Body of pancreas (tissue), 4 donors: Measurements from ENCODE around the gene CSNK1G1. TPM values are rescaled to one million over a fixed set of nuclear protein-coding genes. Genes with fewer than 3 reads are reported as not detected.

Experiments
- ATAC-seq: fragments of 150-250 bp; one replicate; pipeline ENCODE4 v1.9.1; 2016
- DNase-seq, 4 donors: peaks; one replicate each; pipeline ENCODE4 v3.0.0-alpha.2; 2019
- H3K27ac ChIP-seq, 4 donors: fragments of 200-600 bp; sonication (generic); 1 replicate in 3 of 4; 2 replicates in 1 of 4; pipeline versions ENCODE4 v1.5.1 to v1.6.1; 2016 to 2019; ENCODE audit warnings: mild to moderate bottlenecking in 1 of 4, mixed read lengths in 1 of 4, moderate library complexity in 1 of 4
- H3K27me3 ChIP-seq, 2 donors: fragments of 200-600 bp; sonication (generic); one replicate each; pipeline ENCODE4 v1.6.0; 2016; ENCODE audit warnings: mild to moderate bottlenecking in 1 of 2
- H3K36me3 ChIP-seq, 2 donors: fragments of 200-600 bp; sonication (generic); replicated peaks in 1 of 2; 2 replicates each; pipeline ENCODE4 v1.5.1; 2016; ENCODE audit warnings: low read depth in 2 of 2; ENCODE audit not compliant: insufficient read depth in 1 of 2
- H3K4me1 ChIP-seq: fragments of 200-600 bp; sonication (generic); one replicate; pipeline ENCODE4 v1.6.0; 2016
- H3K4me3 ChIP-seq, 2 donors: fragments of 200-600 bp; sonication (generic); 1 replicate in 1 of 2; 2 replicates in 1 of 2; pipeline ENCODE4 v1.5.1; 2016 to 2019
- H3K9me3 ChIP-seq, 3 donors: fragments of 200-600 bp; sonication (generic); 1 replicate in 2 of 3; 2 replicates in 1 of 3; pipeline ENCODE4 v1.5.1; 2016
- POLR2A ChIP-seq, 3 donors: fragments of 450-650 bp; IDR thresholded peaks; one replicate each; pipeline ENCODE4 v1.6.1; 2016; ENCODE audit warnings: antibody characterized with exemption in 3 of 3, mild to moderate bottlenecking in 2 of 3
- WGBS, 2 donors: methylation state at CpG; one replicate each; pipeline ENCODE4 v1.1.5; 2017; 5-methylcytosine and 5-hydroxymethylcytosine counted together
- intact Hi-C: fragments of 100-400 bp; cut with DNase I; formaldehyde crosslinking; loops from one replicate; pipeline ENCODE4 v1.15.1; 2023
- total RNA-seq, 2 donors: library from RNA; depleted of rRNA; stranded (reverse); fragments of >200 nt; gene quantifications; one replicate each; pipeline ENCODE4 v1.1.0, GENCODE V29; 2016
- TF ChIP-seq, protein P1 (sequence below), 7 experiments: fragments of 450-650 bp in 4 of 7; fragments of 200-600 bp in 3 of 7; sonication (generic) in 3 of 7; IDR thresholded peaks; one replicate each; pipeline ENCODE4 v1.5.1; 2016 to 2019; ENCODE audit warnings: antibody characterized with exemption in 7 of 7

CSNK1G1 gene
- total RNA-seq, 2 donors from 2014 or later, result 6.7 to 13.8 TPM

DNA sequence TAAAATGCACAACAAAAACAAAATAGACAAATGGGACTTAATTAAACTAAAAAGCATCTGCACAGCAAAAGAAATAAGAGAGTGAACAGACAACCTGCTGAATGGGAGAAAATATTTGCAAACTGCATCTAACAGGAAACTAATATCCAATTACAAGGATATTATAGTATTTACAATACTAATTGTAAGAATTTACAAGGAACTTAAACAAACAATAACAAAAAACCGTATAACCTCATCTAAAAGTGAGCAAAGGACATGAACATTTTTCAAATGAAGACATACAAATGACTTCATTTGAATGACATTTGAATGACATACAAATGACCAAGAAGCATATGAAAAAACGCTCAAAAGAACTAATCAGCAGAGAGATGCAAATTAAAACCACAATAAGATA, 66.4 kb downstream of the CSNK1G1 start:
- WGBS, 2 donors, result 80 to 86% methylated on average over 2 of the region's 2 CpGs
- intact Hi-C loops, result no loop called here
- ATAC-seq, result no peak

DNA sequence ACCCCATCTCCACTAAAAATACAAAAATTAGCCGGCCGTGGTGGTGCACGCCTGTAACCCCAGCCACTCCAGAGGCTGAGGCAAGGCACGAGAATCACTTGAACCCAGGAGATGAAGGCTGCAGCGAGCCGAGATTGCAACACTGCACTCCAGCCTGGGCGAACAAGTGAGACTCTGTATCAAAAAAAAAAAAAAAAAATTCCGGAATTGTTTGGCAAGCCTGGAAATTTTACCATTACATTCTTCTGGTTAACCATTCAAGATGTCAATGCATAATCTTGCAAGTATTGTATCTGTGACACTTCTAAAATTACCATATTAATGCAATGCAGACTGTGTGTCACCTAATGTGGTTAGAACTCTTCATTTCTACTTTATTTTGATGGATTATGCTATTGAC, 67.0 kb downstream of the CSNK1G1 start:
- Histone ChIP-seq H3K4me1 (peaks cover 6% of the 10 kb centered on the region), H3K27me3 (no peaks in the 10 kb centered on the region), H3K27ac (peak overlapping the region in 2 of 4 donors; percentile 29 to 53), H3K36me3 (no peaks in the 10 kb centered on the region), H3K4me3 (no peak overlapping the region), H3K9me3 (no peaks in the 10 kb centered on the region)
- 65 to 69% methylated on average over 8 of the region's 8 CpGs for WGBS, 2 donors
- no peak for DNase-seq
- peak; percentile 47 for ATAC-seq
- intact Hi-C loops, result no loop called here
- TF ChIP-seq, protein P1, sequence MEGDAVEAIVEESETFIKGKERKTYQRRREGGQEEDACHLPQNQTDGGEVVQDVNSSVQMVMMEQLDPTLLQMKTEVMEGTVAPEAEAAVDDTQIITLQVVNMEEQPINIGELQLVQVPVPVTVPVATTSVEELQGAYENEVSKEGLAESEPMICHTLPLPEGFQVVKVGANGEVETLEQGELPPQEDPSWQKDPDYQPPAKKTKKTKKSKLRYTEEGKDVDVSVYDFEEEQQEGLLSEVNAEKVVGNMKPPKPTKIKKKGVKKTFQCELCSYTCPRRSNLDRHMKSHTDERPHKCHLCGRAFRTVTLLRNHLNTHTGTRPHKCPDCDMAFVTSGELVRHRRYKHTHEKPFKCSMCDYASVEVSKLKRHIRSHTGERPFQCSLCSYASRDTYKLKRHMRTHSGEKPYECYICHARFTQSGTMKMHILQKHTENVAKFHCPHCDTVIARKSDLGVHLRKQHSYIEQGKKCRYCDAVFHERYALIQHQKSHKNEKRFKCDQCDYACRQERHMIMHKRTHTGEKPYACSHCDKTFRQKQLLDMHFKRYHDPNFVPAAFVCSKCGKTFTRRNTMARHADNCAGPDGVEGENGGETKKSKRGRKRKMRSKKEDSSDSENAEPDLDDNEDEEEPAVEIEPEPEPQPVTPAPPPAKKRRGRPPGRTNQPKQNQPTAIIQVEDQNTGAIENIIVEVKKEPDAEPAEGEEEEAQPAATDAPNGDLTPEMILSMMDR (IDR thresholded peaks at IDR 0.05), result no peak
- no peak for TF ChIP-seq POLR2A (IDR thresholded peaks at IDR 0.05)

More for the DNA sequence above, 66.4 kb downstream of the CSNK1G1 start:
- TF ChIP-seq, protein P1 (IDR thresholded peaks at IDR 0.05), result no peak
- TF ChIP-seq POLR2A (IDR thresholded peaks at IDR 0.05), result no peak
- no peak for DNase-seq
- Histone ChIP-seq H3K36me3 (no peaks in the 10 kb centered on the region), H3K9me3 (no peaks in the 10 kb centered on the region), H3K27ac (no peak overlapping the region), H3K4me3 (no peak overlapping the region), H3K4me1 (peaks cover 6% of the 10 kb centered on the region), H3K27me3 (no peaks in the 10 kb centered on the region)

DNA sequence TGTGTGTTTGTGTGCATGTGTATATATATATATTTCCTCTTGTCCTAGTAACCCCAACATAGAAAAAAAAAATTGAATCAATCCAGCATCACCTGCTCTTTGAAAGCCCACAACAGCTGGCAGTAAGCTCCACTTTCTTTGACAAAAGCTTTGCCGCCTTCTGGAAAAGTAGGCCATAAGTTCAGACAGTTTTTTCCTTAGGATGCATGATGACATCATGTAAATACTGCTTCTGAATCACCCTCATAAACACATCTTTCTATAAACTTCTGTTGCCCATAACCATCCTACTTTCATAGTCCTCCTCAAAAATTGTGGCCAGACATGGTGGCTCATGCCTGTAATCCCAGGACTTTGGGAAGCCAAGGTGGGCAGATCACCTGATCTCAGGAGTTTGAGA, 67.4 kb downstream of the CSNK1G1 start:
- WGBS, 2 donors, result 96 to 100% methylated on average over 1 of the region's 1 CpG
- Histone ChIP-seq H3K27me3 (no peaks in the 10 kb centered on the region), H3K36me3 (no peaks in the 10 kb centered on the region), H3K27ac (peak overlapping the region in 2 of 4 donors; percentile 29 to 53), H3K4me3 (no peak overlapping the region), H3K4me1 (peaks cover 6% of the 10 kb centered on the region), H3K9me3 (no peaks in the 10 kb centered on the region)
- ATAC-seq, result no peak
- DNase-seq, result no peak
- intact Hi-C loops, result no loop called here
- no peak for TF ChIP-seq POLR2A (IDR thresholded peaks at IDR 0.05)
- TF ChIP-seq, protein P1 (IDR thresholded peaks at IDR 0.05), result no peak

DNA sequence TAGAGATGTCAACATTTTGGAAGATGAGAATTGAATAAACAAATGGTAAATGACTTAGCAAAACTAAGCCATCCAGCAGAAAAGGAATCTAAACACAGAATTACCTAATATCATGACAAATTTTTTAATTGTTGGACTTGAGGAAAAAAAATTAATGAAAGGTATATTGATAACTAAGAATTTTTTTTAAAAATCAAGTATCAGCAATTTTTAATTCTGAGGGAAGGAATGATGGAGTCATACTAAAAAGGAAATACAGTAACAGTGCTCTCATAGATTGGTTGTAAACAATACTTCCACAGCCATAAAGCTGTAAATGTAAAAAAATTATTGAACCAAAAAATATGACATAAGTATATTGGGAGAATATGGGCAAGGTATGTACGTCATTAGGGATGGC, 68.0 kb downstream of the CSNK1G1 start:
- H3K27ac ChIP-seq, result no peak overlapping the region
- ATAC-seq (no peak), DNase-seq (no peak)
- intact Hi-C loops, result no loop called here
- peaks cover 6% of the 10 kb centered on the region for H3K4me1 ChIP-seq
- H3K27me3 ChIP-seq, result no peaks in the 10 kb centered on the region
- no peaks in the 10 kb centered on the region for H3K9me3 ChIP-seq
- H3K4me3 ChIP-seq, result no peak overlapping the region
- no peak for TF ChIP-seq POLR2A (IDR thresholded peaks at IDR 0.05)
- TF ChIP-seq, protein P1 (IDR thresholded peaks at IDR 0.05), result no peak
- no peaks in the 10 kb centered on the region for H3K36me3 ChIP-seq
- 93 to 97% methylated on average over 1 of the region's 1 CpG for WGBS, 2 donors

DNA sequence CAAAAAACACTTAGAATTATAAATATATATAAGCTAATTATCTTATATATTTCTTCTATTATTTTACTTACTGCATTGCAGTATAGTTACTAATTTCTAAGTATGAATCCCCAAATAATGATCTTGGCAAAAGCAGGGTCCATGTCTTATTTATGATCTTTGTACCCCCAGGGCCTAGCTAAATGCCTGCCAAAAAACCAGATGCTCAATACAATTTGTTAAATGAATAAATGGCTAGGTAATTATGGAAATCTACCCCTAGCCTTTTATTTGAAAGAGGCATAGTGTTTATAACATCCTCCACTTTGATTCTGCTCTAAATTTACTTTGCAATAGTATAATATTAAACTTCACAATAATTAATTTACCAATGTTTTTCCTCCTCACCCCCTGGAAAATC, 69.5 kb downstream of the CSNK1G1 start:
- DNase-seq, result no peak
- Histone ChIP-seq H3K36me3 (no peaks in the 10 kb centered on the region), H3K9me3 (no peaks in the 10 kb centered on the region), H3K27ac (no peak overlapping the region), H3K4me1 (peaks cover 6% of the 10 kb centered on the region), H3K4me3 (no peak overlapping the region), H3K27me3 (no peaks in the 10 kb centered on the region)
- intact Hi-C loops, result no loop called here
- no peak for TF ChIP-seq POLR2A (IDR thresholded peaks at IDR 0.05)
- TF ChIP-seq, protein P1 (IDR thresholded peaks at IDR 0.05), result no peak
- ATAC-seq, result no peak
